ENCODE data around the gene ZP4. TPM values are rescaled to one million over a fixed set of nuclear protein-coding genes. Genes with fewer than 3 reads are reported as not detected.

ZP4 gene
- total RNA-seq, 1 experiment from 2014 or later: not detected

- Histone ChIP-seq H3K27me3 (ENCODE audit: insufficient read depth, low read length) (no peaks in the 10 kb centered on the region), H2AFZ (ENCODE audit: low read depth, low read length, poor library complexity, severe bottlenecking) (no peak overlapping the region), H3K9me2 (ENCODE audit: insufficient read depth) (no peaks in the 10 kb centered on the region), H3K4me1 (ENCODE audit: control insufficient read depth in 1 of 2, insufficient read depth in 2 of 2, low read length in 2 of 2) (no peaks in the 10 kb centered on the region), H3K9ac (ENCODE audit: low read length) (no peak overlapping the region), H3K36me3 (ENCODE audit: control insufficient read depth in 1 of 2, insufficient read depth in 2 of 2, low read length in 2 of 2) (no peaks in the 10 kb centered on the region), H3K4me2 (ENCODE audit: low read length) (no peak overlapping the region), H3K79me2 (ENCODE audit: insufficient read depth, low read length) (no peaks in the 10 kb centered on the region), H4K20me1 (ENCODE audit: insufficient read depth) (no peaks in the 10 kb centered on the region), H3K4me3 (replicated peaks in 1 of 2; ENCODE audit: low read depth in 1 of 2, low read length in 2 of 2) (no peak overlapping the region), H3K27ac (ENCODE audit: low read depth, low read length) (no peak overlapping the region), H3K9me3 (ENCODE audit: control insufficient read depth in 1 of 2, insufficient read depth in 1 of 2, low read depth in 1 of 2, low read length in 2 of 2) (peaks cover 0 to 9% of the 10 kb centered on the region in 2 experiments; a peak in 2 of 4 replicates)
- intact Hi-C loops (cut with micrococcal nuclease): no loop called here
- TF ChIP-seq SIN3A (IDR thresholded peaks at IDR 0.05; ENCODE audit: low read depth) (no peak), POLR2AphosphoS5 (IDR thresholded peaks at IDR 0.05; ENCODE audit: low read depth, low read length) (no peak), YY1 (IDR thresholded peaks at IDR 0.05; ENCODE audit: extremely low read depth, insufficient replicate concordance, low read depth, low read length) (no peak), SP1 (IDR thresholded peaks at IDR 0.05; ENCODE audit: low read depth) (no peak), POLR2A (IDR thresholded peaks at IDR 0.05; ENCODE audit: borderline replicate concordance, extremely low read depth, insufficient read depth, insufficient read length) (no peak)
- DNase-seq (ENCODE audit: low read depth, low spot score): no peak
- ChIA-PET POLR2A (no interaction called here), RAD21 (ENCODE audit: low non-redundant PET in 1 of 2, low total read pairs in 2 of 2, uncharacterized antibody in 2 of 2, unreplicated experiment in 2 of 2) (no interaction called here), CTCF (no interaction called here)
- ATAC-seq: no peak
- no TSS peak for BruUV-seq (replicated peaks)
Measured at GRCh38 chr1:237832858-237833257, 57.9 kb downstream of the ZP4 start.

All from HCT116 (cell line).